GM21786 (cell line): Measurements from ENCODE around the gene DGKQ.
"Not testable (repeated sequence)": the region's sequence is repeated elsewhere in the genome, so short reads cannot be mapped to it uniquely, and the experiment has no call there.

Experiments
- ATAC-seq: cut with Tn5 transposase; IDR thresholded peaks from one replicate; pipeline ENCODE4 v1.9.1; 2021; ENCODE audit not compliant: unreplicated experiment

DGKQ gene

DNA sequence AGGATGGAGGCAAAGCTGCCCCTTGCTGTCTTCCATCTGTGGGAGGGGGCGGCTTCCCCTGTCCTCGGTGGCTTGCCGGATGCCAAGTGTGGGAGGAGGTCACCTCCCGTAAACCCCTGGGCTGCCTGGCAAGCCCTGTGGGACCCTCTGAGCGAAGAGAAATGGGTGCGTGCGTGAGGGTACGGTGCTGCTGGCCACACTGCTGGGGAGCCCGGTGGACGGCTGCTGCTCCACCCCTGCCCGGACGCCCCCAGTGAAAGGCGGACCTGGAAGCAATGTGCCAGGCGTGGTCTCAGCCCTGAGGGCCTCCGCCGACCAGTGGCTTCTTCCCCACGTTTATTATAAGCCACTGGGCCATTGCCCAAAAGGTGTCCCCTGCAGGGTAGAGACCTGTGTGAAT, 8.9 kb upstream of the DGKQ start:
- no peak for ATAC-seq

DNA sequence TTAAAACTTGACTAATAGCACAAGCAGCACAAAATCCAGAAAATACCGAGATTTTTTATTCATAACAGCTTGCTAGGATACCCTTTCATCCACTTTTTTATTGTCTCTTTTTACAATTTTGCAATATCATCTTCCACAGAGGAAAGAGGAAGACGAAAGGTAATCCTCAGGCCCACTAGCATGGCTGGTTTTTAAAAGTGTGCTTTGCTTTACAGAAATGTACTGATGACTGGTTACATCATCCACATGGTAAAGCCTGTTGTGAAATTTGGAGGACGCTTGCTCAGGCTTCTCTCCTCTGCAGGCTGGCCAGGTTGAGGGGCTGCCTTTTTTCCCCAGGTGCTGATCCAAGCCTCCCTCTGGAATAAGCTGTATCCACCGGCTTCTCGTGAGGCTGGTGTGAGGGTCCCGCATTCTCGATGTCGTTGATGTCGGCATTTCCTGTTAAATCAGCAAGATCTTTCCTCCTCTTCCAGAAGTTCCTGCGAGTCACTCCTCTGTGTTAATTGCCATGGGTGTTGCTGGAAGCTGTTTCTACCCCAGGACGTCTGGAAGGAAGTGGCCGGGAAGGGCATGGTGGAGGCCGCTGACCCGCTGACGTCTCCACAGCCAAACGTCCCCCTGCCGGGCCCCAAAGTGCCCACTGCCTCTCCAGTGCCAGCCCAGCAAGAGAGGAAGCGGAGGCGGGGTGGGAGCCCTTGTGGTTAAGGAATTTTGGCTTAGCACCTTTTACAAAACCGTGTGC, 5.8 kb upstream of the DGKQ start:
- no peak for ATAC-seq

DNA sequence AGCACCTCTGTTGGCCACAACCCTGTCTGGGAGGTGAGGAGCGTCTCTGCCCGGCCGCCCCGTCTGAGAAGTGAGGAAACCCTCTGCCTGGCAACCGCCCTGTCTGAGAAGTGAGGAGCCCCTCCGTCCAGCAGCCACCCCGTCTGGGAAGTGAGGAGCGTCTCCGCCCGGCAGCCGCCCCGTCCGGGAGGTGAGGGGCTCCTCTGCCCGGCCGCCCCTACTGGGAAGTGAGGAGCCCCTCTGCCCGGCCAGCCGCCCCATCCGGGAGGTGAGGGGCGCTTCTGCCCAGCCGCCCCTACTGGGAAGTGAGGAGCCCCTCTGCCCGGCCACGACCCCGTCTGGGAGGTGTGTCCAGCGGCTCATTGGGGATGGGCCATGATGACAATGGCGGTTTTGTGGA, 2.6 kb upstream of the DGKQ start:
- not testable (repeated sequence) for ATAC-seq

GRCh38 chr4:974668-975067, 1.3 kb upstream of the DGKQ start:
- no peak for ATAC-seq

DNA sequence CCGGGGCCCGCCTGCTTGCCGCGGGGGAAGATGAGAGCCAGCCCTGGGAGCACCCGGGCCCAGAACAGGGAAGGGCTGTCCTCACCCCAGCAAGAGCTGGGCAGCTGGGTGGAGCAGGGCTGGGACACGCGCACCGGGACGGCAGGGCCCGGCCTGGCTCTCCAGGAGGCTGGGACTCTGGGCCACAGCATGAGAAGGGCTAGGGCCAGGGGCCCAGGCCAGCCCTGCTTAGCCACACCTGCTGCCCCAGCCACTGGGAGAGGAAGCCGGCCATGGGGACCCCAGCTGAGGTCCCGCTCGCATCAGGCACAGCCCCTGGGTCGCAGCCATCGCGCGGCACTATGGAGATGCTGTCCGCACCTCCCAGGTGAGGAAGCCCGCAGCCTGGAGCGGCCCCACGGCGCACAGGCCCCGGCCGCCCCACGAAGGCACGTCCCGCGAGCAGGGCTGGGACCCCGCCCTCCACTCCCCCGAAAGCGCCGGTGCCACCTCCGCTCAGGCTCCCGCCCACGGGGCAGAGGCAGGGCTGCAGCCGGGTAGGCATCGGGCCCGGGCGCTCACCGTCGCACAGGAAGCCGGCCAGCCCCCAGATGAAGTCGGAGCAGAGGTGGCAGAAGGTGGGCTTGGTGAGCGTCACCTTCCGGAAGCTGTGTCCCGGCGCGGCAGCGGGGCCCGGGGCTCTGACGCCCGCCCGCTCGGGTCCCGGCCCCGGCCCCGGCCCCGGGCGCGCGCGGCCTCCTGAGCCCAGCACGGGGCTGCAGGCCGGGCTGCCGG, 531 bp downstream of the DGKQ start:
- ATAC-seq, result peak; percentile 36

DNA sequence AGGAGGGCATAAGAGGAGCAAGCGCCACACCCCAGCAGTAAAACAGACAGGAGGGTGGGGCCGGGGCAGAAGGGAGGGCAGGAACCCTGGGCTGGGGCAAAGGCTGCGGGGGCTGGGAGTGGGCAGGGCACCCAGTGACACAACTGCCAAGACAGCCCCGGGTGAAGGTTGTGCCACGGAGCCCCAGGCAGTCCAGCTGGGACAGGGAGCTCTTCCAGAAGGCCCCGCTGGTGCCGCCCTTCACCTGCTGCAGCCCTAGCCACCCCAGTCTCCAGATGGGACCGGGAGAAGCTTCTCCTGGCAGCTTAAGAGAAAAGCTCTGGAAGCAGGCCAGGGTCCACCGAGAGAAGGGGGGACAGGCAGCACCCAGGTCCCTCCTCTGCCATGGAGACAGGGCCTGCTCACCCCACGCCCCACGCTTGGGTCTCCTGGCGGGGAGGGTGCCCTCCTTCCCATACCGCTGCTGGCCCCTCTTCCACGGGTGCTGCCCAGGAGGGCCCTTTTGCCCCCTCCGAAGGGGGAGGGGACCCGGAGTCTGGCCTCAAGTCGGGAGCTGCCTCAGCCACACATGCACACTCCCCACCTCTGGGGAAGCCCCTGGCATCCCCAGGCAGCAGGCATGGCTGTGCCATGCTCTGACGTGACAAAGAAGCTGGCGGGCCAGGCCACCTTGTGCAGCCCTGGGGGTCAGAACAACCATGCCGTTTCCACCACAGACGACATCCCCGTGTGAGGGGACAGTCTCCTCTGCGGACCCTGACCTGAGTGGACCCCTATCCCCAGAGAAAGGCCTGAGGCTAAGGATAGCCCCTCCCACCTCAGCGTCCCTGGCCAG, 1.5 kb downstream of the DGKQ start:
- no peak for ATAC-seq

GRCh38 chr4:970854-971520, 2.4 kb downstream of the DGKQ start:
- ATAC-seq, result no peak

DNA sequence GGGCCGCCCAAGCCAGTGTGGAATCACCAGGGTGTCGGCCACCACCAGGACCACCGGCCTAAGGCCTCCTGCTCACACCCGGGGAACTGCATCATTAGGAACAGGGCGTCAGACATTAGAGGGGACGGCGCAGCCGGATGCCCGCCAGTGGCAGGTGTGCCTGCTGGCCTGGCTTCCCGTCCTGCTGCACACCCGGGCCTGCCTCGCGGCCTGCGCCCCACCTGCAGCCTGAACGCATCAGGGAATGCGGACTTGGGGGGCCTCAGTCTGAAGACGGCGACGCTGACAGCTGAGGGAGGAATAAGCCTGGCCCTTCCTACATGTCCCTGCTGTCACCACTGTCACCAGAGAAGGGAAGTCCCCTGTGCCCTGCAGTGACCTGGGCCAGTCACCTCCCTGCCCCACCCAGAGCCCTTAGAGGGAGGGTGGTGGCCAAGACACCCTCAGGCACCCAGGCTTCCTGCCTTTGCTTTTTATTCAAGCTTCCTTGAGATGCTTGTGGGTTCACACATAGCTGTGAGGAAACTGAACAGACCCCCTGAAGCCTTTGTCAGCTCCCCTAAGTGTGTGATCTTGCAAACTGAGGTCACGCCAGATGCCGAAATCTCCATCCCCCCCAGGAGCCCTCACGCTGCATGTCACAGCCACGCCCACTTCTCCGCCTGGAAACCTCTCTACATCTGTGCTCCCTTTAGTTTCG, 3.2 kb downstream of the DGKQ start:
- ATAC-seq, result no peak

DNA sequence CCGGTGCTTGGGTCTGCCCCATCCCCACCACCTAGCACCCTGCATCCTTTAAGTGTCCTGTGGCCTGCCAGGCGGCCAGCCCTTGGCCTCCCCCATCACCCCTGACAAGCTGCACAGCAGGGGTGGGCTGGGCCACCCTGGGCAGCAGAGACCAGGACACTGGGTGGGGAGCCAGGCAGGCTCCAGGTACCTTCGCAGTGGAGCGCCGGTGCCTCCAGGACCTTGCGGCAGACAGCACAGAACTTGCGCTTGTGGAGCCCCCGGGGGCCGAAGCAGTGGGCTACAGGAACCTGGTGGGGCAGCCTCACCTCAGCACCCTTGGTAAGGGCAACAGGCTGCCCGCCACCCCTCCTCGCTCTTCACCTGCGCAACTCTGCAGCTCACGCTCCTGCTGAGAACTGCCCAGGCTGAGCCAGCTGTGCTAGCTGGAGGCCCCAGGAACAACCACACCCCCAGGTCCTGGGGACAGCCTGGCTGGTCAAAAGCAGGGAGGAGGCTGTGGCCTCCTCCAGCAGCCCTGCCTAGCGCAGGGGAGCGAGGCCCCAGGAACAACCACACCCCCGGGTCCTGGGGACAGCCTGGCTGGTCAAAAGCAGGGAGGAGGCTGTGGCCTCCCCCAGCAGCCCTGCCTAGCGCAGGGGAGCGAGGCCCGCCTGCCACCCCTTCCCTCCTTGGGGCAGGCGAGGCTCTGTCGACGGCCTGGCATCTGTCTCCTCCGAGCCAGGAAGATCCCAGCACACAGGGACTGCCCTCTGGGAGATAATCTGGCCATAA, 4.6 kb downstream of the DGKQ start:
- no peak for ATAC-seq

- ATAC-seq, result no peak
Measured at GRCh38 chr4:968221-968620, 5.1 kb downstream of the DGKQ start.

DNA sequence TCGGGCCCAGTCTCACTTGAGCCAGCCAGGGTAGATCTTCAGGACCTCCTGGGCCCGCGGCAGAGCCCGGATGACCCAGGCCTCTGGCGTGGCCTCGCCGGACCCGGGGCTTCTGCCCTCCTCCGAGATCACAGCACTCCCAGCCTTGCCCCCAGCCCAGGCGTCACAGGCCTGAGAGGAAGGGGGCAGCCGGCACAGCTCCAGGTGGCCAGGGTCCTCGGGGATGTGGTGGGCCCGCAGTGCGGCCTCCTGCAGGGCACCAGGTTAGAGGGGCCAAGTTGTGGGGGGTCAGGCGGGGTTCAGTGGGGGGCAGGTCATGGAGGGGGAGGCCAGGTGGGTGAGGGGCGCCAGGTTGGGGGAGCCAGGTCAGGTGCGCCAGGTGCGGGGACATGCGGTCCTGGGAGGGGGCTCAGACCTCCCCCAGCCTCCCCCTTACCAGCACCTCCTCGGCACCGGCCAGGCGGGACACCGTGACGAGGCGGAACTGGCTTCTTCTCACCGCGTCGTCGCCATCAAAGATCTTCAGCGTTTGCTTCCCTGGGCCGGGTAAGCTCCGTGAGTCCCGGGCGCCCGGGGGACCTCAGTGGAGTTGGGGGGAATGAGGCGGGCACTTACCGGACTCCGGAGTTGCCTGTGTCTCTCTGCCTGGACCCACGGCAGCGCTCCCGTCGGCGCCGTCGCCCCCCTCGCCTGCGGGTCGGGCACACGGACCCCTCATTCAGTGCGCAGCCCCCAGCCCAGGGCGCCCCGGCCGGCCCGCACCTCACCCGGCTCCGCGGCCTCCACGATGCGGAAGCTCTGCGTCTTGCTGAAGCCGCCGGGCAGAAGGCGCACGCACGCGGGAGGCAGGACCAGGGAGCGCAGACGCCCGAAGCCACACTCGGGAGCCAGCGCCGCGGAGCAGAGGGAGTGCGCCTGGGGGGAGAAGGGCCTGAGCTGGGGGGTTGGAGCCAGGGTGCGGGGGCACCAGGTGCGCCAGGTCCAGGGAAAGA, 6.0 kb downstream of the DGKQ start:
- no peak for ATAC-seq

DNA sequence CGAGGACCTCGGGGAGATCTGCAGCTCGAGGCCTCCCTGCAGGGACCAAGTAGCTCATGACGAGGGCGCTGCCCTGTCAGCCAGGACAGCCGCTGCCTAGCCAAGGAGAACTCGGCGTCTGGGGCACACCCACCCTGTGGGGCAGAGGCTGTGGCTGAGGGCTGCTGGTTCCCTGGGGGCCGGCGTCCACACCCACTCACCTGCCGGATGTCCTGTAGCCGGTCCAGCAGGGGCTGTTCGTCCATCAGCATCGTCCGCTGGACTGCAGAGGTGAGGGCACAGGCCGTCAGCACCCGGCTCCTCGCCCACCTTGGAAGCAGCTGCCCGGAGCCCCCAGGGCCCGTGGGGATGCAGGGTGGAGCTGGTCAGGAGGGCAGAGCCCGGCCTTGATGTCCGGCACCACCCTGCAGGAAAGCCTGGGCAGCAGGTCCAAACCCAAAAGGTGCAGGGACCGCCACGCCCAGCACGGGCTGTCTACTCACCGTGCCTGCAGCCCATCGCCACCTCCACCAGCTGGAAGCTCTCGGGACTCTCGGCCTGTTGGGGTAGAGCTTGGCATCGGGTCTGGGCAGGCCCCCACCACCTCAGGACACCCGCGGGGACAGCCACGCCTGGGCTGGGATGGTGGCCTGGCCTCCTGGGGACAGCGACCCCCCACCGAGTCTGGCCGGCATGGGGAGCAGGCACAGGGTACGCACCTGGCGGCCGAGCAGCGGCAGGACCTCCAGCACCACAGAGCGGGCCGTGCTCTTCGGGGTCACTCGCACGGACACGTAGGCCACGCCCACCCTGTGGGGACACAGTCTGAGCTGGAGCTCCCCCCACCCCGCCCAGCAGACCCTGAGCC, 6.9 kb downstream of the DGKQ start:
- ATAC-seq, result no peak

- ATAC-seq, result no peak
Measured at GRCh38 chr4:965766-966134, 7.6 kb downstream of the DGKQ start.

DNA sequence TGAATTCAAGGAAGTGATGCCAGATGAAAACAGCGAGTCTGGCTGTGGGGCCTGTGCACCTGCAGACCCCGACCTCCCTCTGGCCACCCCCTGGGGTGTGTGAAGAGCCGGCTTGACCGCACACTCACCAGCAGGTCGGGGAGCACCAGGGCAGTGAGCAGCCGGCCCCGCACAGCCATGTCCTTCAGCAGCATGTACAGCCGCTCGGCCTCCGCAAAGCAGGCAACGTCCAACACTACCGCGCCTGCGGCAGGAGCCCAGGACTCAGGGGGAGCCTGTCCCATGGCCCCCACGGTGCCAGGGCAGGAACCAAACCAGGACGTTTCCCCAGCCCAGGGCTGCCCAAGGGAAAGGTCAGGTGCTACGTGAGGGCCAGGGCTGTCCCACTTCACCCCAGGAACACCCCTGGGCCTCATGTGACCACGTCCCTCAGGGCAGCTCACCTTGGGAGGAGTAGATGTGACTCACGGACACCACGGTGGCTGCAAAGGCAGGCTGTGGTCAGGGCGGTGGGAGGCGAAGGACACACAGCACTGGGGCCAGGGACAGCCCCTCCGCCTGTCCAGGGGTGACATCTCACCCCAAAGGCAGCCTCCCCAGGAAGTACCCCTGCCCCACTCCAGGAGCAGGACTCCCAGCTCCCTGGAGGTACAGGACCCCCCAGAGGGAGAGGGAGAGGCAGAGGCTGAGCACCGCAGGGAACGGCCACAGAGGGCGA, 8.2 kb downstream of the DGKQ start:
- ATAC-seq, result no peak

GRCh38 chr4:964346-965025, 8.9 kb downstream of the DGKQ start:
- ATAC-seq, result no peak
